NCI-H2227 (cell line): ENCODE data around the gene MGMT.

Experiments used
- DNase-seq: peaks from one replicate; lab custom pipeline; 2025; ENCODE audit not compliant: unreplicated experiment; lab: John Stamatoyannopoulos, UW

Gene MGMT

GRCh38 chr10:129450391-129450790 is 16.6 kb upstream of the MGMT start:
- no peak for DNase-seq

- no peak for DNase-seq
These were observed 11.4 kb upstream of the MGMT start for GRCh38 chr10:129455625-129456024.

DNA sequence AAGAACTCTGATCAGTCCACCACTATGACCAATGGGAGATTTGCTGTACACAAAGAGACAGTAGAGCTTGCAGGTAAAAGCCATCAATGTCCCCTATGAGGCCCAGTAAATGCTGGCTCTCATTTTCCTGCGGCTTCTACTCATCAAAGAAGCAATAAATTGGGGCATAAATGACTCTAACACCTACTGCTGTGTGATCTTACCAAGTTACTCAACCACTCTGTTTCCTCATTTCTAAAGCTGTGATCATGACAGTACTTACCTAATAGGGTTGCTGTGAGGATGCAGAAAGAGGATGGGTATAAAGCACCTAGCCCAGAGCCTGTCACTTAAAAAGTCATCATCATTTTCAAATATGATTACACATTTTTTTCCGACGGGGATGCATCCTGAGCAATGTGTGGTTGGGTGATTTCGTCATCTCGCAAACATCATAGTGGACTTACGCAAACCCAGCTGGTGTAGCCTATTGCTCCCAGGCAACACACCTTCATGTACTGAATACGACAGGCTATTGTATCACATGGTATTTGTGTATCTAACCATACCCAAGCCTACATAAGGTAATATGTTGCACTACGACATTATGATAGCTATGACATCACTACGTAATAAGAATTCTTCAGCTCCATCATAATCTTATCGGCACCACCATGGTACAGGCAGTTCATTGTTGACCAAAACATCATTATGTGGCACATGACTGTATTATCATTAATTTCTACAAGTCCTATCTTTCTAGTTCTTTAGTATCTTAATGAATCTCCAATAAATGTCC is 7.1 kb upstream of the MGMT start:
- no peak for DNase-seq

DNA sequence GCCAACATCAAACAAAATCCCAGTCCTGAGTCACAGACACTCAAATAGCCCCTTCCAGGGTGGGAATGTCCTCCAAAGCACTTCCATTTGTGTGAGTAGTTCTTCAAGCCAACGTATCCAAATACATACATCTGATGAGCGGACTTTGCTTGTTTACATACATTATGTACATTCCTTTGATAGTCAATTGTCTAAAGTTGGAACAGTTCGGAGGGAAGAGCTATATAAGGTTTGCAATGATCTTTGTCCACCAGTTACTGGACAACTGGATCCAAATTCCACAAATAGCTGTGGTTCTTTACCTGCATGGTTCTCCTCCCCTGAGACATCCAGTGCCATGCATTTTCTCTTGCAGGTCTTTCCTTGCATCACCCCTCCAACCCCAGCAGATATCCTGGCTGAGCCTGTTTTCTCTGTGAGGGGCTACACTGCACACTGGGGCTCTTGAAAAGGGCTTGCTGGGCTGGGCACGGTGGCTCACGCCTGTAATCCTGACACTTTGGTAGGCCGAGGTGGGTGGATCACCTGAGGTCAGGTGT is 4.7 kb upstream of the MGMT start:
- no peak for DNase-seq

GRCh38 chr10:129464251-129464650 is 2.8 kb upstream of the MGMT start:
- DNase-seq, result no peak

GRCh38 chr10:129465796-129466702 is 992 bp upstream of the MGMT start:
- no peak for DNase-seq

GRCh38 chr10:129467359-129468064 is 471 bp downstream of the MGMT start:
- no peak for DNase-seq

DNA sequence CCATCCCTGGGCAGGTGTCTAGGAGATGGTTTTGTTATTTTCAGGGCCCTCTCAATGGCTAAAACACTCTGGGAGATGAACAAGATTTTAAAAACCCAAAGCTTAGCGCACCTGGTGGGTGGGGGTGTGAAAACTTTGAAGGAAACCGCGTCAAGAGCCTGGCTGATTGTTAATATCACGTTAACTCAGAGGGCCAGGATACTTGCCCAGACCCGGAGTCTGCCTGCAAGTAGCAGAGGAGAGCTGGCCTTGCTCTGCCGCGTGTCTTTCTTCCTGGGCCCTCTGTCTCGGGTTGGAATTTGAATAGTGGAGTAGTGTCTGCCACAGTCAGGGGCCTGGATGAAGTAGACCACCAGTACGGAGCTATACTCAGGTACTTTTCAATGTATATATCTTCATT is 1.1 kb downstream of the MGMT start:
- no peak for DNase-seq

DNA sequence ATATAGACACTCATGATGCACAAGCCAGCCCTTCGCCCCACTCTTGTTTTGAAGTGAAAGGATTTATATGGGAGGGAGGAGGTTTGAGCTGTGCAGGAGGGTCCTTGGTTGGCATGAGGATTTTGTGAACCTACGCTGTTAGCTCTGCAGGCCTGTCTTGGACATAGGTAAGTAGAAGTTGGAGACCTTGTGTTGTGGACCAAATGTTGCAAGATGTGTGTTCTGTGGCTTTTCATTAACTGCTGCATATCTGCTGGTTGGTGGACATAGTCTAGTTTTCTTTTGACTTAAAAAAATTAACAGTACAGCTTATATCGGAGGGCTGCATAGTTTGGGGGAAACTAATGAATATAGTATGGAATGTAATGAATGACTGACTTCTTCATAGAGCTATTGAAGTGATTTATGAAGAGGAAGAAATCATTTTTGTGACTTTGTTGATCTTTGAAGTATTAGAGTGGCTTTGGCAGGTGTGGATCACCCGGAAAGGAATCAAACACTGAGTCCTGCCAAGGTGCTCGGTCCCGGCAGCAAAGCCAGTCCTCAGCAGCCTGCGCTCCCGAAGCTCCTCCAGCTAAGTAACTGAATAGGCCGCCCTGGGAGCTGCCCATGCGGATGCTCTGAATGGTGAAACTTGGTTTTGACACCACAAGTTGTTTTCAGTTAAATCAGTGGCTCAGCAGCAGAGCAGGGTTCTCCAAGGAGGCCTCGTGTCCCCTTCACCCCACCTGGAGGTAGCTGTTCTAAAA is 3.2 kb downstream of the MGMT start:
- DNase-seq, result no peak

DNA sequence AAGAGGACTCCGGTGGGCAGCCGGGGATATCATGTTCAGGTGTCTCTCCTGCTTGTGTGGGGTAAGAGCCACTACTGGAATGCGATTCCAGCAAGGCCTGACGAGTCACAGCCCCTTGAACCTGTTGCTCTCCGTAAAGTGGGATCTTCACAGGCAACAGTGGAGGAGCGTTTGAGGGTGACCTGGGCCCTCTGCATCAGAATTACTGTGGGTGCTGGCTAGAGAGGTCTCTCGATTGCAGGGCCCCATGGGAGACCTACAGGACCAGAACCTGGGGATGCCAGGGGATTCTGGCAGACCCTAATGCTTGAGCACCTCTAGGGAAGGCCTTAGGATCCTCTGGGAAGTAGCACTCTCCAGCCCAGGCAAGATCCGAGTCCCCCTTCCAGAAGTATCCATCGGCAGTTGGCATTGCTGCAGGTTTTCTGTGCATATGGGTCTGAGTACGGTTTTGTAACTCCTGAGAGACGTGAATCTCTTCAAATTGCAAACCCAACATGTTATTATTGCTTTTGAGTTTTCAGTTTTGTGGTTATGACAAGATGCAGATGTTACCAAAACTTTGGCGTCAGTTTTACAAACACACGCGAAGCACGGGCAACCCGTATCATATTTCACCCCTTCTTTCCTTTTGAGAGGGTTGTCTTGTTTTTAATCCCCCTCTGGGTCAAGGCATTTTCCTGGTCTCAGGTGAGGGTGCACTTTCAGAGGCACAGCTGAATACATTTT is 4.6 kb downstream of the MGMT start:
- no peak for DNase-seq

DNA sequence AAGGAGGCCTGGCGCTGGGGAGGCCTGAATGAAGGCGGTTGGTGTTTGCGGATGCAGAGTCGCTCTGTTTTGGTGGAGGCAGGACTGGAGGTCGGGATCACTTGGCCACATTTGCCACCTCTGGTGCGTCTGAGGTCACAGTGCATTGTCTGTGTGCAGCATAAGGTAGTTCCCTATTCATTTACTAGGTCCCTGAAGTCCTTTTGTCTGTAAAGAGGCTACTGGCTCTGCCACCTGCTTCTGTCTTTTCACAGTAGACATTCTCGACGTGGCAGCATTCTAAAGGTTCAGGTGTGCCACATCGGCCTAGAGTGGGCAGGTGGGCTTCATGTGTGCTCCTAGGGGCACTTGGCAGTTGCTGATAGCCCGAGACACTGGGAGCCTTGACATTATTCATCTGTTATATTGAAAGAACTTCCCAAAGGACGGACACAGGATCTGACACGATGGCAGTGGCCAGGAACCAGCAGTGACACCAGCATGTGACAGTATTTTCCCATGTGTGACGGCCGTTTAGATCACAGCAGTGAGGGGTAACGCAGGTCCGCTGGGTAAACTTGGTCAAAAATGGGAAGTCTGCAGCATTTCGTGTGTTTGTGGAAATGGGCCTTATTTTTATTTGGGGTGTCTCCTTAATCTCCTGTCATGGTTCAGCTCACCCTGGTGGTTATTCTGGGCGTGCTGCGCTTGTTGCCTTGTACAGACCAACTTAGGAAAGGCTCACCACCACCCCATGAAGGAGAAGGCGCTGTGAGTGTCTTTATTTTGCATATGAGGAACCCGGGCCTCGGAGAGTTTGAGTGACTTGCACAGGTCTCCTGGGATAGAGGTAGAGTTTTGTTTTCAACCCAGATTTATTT is 5.9 kb downstream of the MGMT start:
- DNase-seq, result no peak

DNA sequence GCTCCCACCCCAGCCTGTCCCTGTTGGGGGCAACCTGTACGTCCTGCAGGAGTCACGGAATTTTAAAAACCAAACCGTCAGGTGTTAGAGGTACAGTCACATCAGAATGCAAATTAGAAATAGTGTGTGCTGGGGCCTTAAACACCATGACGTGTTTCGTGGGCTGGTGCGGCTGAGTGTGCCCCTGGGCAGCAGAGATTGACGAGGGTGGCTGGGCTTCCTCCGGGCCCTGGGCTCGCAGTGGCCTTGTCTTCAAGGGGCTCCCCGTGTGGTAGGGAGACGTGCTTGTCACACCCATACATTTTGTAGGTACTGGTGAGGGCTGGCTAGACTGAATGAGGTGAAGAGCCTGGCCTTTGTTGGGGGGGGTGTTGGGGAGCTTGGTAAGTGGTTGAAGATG is 7.6 kb downstream of the MGMT start:
- DNase-seq, result no peak

- DNase-seq, result no peak
These were observed 9.4 kb downstream of the MGMT start for GRCh38 chr10:129476431-129476830.

DNA sequence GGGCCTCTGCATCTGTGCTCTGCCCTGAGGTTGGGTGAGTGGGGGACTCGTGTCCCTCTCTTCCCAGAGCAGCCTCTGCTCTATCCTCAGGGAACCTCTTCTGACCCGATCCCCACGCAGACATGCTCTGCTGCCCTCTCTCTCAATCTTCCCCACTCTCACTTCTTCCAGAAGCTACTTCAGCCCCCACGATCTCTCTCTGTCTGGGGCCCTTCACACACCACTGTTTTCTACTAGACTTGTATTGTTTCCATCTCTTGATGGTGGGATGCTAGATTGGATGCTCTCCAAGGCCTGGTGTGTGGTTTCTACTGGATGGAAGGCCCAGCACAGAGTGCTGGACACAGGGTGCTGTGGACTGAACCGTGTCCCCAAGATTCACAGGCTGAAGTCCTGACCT is 10.0 kb downstream of the MGMT start:
- DNase-seq, result no peak

DNA sequence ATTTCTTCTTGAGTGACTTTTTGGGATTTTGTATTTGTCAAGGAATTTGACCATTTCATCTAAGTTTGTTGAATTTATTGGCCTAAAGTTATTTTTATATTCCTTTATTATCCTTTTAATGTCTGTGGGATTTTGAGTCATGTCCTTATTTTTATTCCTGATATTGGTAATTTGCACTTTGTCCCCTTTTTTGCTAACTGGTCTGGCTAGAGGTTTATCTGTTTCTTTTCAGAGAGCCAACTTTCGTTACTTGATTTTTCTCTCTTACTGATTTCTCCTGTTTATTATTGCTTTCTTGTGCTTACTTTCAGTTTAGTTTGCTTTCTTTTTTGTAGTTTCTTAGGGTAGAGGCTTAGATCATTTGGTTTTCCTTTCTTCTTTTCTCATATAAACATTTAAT is 14.6 kb downstream of the MGMT start:
- DNase-seq, result no peak

DNA sequence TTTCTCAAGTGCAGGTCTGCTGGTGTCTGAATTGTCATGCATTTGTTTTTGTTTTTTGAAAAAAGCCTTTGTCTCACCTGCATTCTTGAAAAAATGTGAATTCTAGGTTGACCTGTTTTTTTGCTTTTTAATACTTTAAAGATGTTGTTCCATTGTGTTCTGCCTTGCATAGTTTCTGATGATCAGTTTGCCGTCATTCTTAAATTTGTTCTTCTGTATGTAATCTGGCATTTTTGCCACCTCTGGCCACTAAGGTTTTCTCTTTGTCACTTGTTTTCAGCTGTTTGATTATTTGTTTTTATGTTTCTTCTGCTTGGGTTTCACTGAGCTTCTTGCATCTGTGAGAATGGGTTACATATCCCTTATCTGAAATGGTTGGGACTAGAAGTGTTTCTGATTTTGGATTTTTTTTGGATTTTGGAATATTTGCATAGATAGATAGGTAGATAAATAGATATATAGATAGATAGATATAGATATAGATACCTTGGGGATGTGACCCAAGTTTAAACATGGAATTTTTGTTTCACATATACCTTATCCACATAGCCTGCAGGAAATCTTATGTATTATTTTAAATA is 16.5 kb downstream of the MGMT start:
- no peak for DNase-seq

- DNase-seq, result no peak
These were observed 19.8 kb downstream of the MGMT start for GRCh38 chr10:129486805-129487204.

- DNase-seq, result peak; percentile 0
These were observed 24.2 kb downstream of the MGMT start for GRCh38 chr10:129491123-129491734.
